Measurements from ENCODE around the gene CDC25A.

DNA sequence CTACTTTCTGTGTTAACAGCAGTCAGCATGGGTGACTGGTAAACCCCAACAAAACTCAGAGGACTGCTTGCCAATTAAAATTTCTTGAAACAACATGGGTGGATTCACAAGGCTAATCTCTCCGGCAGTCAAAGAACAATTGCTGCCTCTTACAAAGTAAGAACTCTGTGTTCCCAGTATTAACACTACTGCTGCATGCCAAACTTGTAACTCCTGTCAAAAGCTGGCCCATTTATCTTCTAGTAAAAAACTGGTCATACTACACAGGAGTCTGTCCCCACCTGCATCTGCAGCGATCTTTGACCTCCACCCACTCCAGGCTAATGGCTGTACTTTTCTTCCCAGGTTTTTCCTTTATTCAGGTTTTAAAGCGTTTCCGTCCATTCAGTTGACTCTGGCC lies 44.0 kb upstream of the CDC25A start:
- no peak for TF ChIP-seq MTA3 (IDR thresholded peaks at IDR 0.05; ENCODE audit: borderline replicate concordance)
- TF ChIP-seq KDM1A (IDR thresholded peaks at IDR 0.05), result no peak
- TF ChIP-seq THRAP3 (IDR thresholded peaks at IDR 0.05; ENCODE audit: borderline replicate concordance), result no peak
- no peak for TF ChIP-seq RFX5 (IDR thresholded peaks at IDR 0.05; ENCODE audit: low read depth, low read length)
- TF ChIP-seq POLR2A (conservative IDR thresholded peaks at IDR 0.05), result no peak
- TF ChIP-seq DIDO1 (tag; IDR thresholded peaks at IDR 0.05; ENCODE audit: low read depth), result no peak
- TF ChIP-seq HNRNPL (IDR thresholded peaks at IDR 0.05; ENCODE audit: low read depth, low read length), result no peak
- TF ChIP-seq NR2C2 (CRISPR knock-in tag; IDR thresholded peaks at IDR 0.05), result no peak
- TF ChIP-seq NR2C2 (tag; IDR thresholded peaks at IDR 0.05), result no peak
